ENCODE results near the gene ROBO1.

ROBO1 gene

GRCh38 chr3:79115458-79115857 is 652.3 kb downstream of the ROBO1 start:
- Mint-ChIP-seq H3K9me3 (peaks cover 13% of the 10 kb centered on the region), H3K4me1 (no peaks in the 10 kb centered on the region), H3K36me3 (ENCODE audit: insufficient read depth) (no peaks in the 10 kb centered on the region), H3K27me3 (no peaks in the 10 kb centered on the region), H3K27ac (ENCODE audit: low read depth) (no peak overlapping the region), H3K4me3 (no peak overlapping the region)
- DNase-seq (ENCODE audit: low spot score in 2 of 2) (no peak), ATAC-seq (replicated peaks; ENCODE audit: extremely low read depth, poor library complexity, severe bottlenecking) (no peak)

- Mint-ChIP-seq H3K9me3 (peaks cover 13% of the 10 kb centered on the region), H3K36me3 (ENCODE audit: insufficient read depth) (no peaks in the 10 kb centered on the region), H3K4me1 (no peaks in the 10 kb centered on the region), H3K27me3 (no peaks in the 10 kb centered on the region), H3K4me3 (no peak overlapping the region), H3K27ac (ENCODE audit: low read depth) (no peak overlapping the region)
- no peak for DNase-seq (ENCODE audit: low spot score in 2 of 2)
- no peak for ATAC-seq (replicated peaks; ENCODE audit: extremely low read depth, poor library complexity, severe bottlenecking)
Observed at GRCh38 chr3:79113876-79114275, 653.9 kb downstream of the ROBO1 start.

DNA sequence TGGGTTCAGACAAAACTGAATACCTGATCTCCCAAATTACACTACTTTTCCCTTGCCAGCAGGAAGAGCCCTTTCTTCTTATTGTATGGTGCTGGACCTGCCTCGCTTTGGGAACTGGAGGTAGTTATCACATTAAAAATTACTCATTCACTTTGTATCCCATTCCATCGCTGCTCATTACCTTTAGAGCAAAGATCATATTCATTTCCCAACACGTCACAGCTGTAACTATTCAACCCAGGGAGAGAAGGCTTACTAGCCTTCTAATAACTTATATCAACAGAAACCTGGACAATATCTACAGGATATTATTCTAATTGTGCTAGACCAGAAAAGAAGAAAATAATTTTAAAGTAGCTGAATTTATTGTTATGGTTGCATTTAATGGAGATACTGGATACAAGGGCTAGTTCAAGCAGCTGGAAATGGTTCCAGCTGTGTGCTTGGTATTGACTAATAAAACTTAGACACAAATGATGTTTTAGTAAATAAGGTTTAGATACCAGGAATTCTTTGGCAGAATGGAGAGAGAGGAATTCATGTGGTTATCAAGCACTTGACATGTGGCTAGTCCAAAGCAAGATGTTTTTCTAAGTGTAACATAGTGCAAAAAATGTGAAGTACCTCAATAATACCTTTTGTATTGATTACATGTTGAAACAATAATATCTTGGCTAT is 656.3 kb downstream of the ROBO1 start:
- no peaks in the 10 kb centered on the region for H3K27me3 Mint-ChIP-seq
- DNase-seq (ENCODE audit: low spot score in 2 of 2), result no peak
- ATAC-seq (replicated peaks; ENCODE audit: extremely low read depth, poor library complexity, severe bottlenecking), result no peak
- H3K36me3 Mint-ChIP-seq (ENCODE audit: insufficient read depth), result no peaks in the 10 kb centered on the region
- H3K9me3 Mint-ChIP-seq, result peaks cover 12% of the 10 kb centered on the region
- H3K27ac Mint-ChIP-seq (ENCODE audit: low read depth), result no peak overlapping the region
- no peak overlapping the region for H3K4me3 Mint-ChIP-seq
- H3K4me1 Mint-ChIP-seq, result no peaks in the 10 kb centered on the region

DNA sequence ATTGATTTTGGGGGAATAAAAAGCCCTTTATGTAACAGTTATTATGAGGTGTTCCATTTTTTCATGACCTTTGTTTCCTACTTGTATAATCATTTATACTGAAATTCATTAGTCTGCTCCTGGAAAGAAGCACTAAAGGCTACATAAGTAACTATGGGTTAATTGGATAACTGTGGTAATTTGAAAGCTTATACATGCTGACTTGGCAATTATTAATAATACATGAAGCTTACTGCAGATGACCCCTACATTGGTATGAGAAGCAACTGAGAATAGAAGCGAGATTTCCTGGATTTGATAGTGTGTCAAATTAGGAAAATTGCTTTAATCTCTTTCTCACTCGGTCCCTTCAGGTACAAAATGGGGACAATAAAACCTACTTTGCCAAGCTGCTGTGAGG is 658.0 kb downstream of the ROBO1 start:
- Mint-ChIP-seq H3K27ac (ENCODE audit: low read depth) (no peak overlapping the region), H3K4me3 (no peak overlapping the region), H3K27me3 (no peaks in the 10 kb centered on the region), H3K36me3 (ENCODE audit: insufficient read depth) (peaks cover under 1% of the 10 kb centered on the region), H3K4me1 (no peaks in the 10 kb centered on the region), H3K9me3 (peaks cover 12% of the 10 kb centered on the region)
- no peak for ATAC-seq (replicated peaks; ENCODE audit: extremely low read depth, poor library complexity, severe bottlenecking)
- no peak for DNase-seq (ENCODE audit: low spot score in 2 of 2)

GRCh38 chr3:79103307-79103706 is 664.5 kb downstream of the ROBO1 start:
- Mint-ChIP-seq H3K4me3 (no peak overlapping the region), H3K27me3 (no peaks in the 10 kb centered on the region), H3K9me3 (peaks cover 9% of the 10 kb centered on the region), H3K27ac (ENCODE audit: low read depth) (no peak overlapping the region), H3K4me1 (no peaks in the 10 kb centered on the region), H3K36me3 (ENCODE audit: insufficient read depth) (peaks cover 1% of the 10 kb centered on the region)
- DNase-seq (ENCODE audit: low spot score in 2 of 2), result no peak
- no peak for ATAC-seq (replicated peaks; ENCODE audit: extremely low read depth, poor library complexity, severe bottlenecking)

DNA sequence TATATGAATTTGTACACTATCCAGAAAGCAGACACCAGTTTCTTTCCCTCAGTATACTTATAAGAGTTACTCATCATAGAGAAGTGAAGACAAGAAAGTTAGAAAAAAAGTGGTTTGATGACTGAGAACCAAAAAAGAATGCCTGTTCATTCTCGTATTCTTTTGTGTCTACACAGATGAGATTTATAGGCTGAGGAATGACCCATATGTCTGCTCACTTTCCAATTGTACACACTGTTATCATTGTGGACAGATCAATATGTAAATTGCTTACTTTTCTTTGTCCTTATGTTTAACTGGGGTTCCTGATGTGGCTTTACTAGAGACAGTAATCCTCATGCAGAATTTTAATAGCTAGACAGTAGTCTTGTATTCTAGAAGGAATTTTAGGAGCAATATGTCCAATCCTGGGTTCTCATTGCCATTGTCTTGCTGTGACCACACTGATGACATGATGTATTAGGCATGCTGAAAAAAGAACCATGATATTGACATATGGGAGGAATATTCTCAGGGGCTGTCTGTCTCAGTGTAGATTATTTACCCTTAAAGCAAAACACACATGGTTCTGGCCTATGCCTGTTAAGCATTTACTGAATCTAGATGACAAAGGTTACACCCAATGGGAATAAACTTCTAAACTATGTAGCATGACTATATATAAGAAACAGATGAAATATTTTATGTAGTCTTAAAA is 669.7 kb downstream of the ROBO1 start:
- Mint-ChIP-seq H3K4me1 (no peaks in the 10 kb centered on the region), H3K27ac (ENCODE audit: low read depth) (no peak overlapping the region), H3K27me3 (no peaks in the 10 kb centered on the region), H3K9me3 (peaks cover 11% of the 10 kb centered on the region), H3K4me3 (no peak overlapping the region), H3K36me3 (ENCODE audit: insufficient read depth) (no peaks in the 10 kb centered on the region)
- DNase-seq (ENCODE audit: low spot score in 2 of 2) (no peak), ATAC-seq (replicated peaks; ENCODE audit: extremely low read depth, poor library complexity, severe bottlenecking) (no peak)

DNA sequence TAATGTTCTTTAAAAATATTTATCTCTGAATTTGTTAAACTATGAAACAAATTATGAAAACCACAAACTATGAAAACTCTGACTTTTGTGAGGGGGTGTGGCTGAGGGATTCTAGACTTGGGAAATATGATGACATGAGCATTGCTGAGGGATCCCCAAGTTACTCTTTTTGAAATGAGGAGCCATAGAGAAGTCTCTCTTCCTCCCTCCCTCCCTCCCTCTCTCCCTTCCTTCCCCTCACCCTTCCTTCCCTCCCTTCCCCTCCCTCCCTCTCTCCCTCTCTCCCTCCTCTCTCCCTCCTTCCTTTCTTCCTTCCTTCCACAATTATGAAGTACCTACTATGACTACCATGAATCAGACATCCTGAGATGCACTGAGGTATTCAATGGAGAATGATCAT is 673.1 kb downstream of the ROBO1 start:
- H3K36me3 Mint-ChIP-seq (ENCODE audit: insufficient read depth), result no peaks in the 10 kb centered on the region
- no peaks in the 10 kb centered on the region for H3K4me1 Mint-ChIP-seq
- no peak overlapping the region for H3K27ac Mint-ChIP-seq (ENCODE audit: low read depth)
- DNase-seq (ENCODE audit: low spot score in 2 of 2) (no peak), ATAC-seq (replicated peaks; ENCODE audit: extremely low read depth, poor library complexity, severe bottlenecking) (no peak)
- no peaks in the 10 kb centered on the region for H3K27me3 Mint-ChIP-seq
- H3K4me3 Mint-ChIP-seq, result no peak overlapping the region
- H3K9me3 Mint-ChIP-seq, result peaks cover 21% of the 10 kb centered on the region

DNA sequence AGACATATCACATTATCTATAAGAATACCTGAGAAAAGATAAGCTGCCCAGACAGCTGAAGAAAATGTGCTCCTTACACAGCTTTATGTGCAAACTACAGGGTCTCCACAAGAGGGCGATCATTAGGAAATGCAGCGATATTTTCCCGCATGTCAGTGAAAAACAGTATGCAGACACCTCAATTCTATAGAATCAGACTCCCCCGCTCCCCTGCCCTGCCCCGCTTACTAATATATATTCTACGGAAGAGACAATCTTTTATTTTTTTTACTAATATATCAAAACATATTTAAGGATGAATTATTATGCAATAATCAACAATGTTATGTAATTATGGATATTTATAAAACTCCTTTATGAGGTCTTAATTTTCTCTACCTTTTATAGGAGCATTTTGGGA is 681.3 kb downstream of the ROBO1 start:
- no peak overlapping the region for H3K4me3 Mint-ChIP-seq
- ATAC-seq (replicated peaks; ENCODE audit: extremely low read depth, poor library complexity, severe bottlenecking) (no peak), DNase-seq (ENCODE audit: low spot score in 2 of 2) (no peak)
- no peaks in the 10 kb centered on the region for H3K27me3 Mint-ChIP-seq
- H3K4me1 Mint-ChIP-seq, result no peaks in the 10 kb centered on the region
- H3K27ac Mint-ChIP-seq (ENCODE audit: low read depth), result no peak overlapping the region
- H3K36me3 Mint-ChIP-seq (ENCODE audit: insufficient read depth), result no peaks in the 10 kb centered on the region
- H3K9me3 Mint-ChIP-seq, result peaks cover 21% of the 10 kb centered on the region

DNA sequence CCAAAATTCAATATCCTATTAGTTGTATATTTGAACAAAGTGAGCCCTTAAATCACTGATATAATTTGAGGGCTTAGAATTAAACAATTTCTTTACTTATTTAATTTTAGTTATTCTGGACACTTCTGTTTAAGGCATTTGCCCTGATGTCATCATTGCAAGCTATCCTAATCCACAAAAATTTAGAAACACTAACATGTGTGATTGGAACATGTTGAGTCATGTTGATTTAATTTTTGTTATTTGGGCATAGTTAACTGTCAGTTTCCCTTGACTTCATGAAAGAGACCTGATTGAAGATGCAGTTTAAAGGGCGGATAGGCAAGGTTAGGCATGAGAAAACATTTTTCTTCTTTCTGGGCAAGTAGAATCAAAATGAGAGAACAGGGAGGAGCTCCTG is 682.6 kb downstream of the ROBO1 start:
- ATAC-seq (replicated peaks; ENCODE audit: extremely low read depth, poor library complexity, severe bottlenecking) (no peak), DNase-seq (ENCODE audit: low spot score in 2 of 2) (no peak)
- no peak overlapping the region for H3K4me3 Mint-ChIP-seq
- H3K27me3 Mint-ChIP-seq, result no peaks in the 10 kb centered on the region
- H3K27ac Mint-ChIP-seq (ENCODE audit: low read depth), result no peak overlapping the region
- no peaks in the 10 kb centered on the region for H3K36me3 Mint-ChIP-seq (ENCODE audit: insufficient read depth)
- H3K9me3 Mint-ChIP-seq, result peaks cover 16% of the 10 kb centered on the region
- no peaks in the 10 kb centered on the region for H3K4me1 Mint-ChIP-seq

DNA sequence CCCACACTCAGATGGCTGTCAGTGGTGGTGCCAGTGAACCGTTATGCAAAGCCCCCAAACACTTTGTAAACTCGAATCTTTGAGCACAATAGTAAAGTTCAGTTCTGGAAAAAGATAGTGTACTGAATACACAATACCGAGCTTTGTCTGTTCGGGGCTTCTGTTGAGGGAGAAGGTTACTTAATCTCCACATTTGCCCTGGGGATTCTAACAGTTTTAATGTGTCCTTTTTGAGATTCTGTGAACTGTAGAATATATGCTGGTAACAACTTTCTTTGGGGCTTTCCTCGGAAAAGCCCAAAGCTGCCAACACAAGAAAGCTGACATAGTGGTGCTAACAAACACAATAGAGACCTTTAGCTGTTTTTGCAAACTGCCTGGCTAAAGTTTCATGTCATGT is 686.5 kb downstream of the ROBO1 start:
- ATAC-seq (replicated peaks; ENCODE audit: extremely low read depth, poor library complexity, severe bottlenecking), result no peak
- no peaks in the 10 kb centered on the region for H3K36me3 Mint-ChIP-seq (ENCODE audit: insufficient read depth)

GRCh38 chr3:79074558-79074957 is 693.2 kb downstream of the ROBO1 start:
- Mint-ChIP-seq H3K27ac (ENCODE audit: low read depth) (no peak overlapping the region), H3K36me3 (ENCODE audit: insufficient read depth) (no peaks in the 10 kb centered on the region), H3K27me3 (no peaks in the 10 kb centered on the region), H3K4me1 (no peaks in the 10 kb centered on the region), H3K9me3 (peaks cover under 1% of the 10 kb centered on the region), H3K4me3 (no peak overlapping the region)
- ATAC-seq (replicated peaks; ENCODE audit: extremely low read depth, poor library complexity, severe bottlenecking), result no peak
- no peak for DNase-seq (ENCODE audit: low spot score in 2 of 2)

More for the DNA sequence above, 686.5 kb downstream of the ROBO1 start:
- Mint-ChIP-seq H3K4me3 (no peak overlapping the region), H3K27ac (ENCODE audit: low read depth) (no peak overlapping the region), H3K27me3 (no peaks in the 10 kb centered on the region), H3K4me1 (no peaks in the 10 kb centered on the region), H3K9me3 (peaks cover 10% of the 10 kb centered on the region)
- no peak for DNase-seq (ENCODE audit: low spot score in 2 of 2)

DNA sequence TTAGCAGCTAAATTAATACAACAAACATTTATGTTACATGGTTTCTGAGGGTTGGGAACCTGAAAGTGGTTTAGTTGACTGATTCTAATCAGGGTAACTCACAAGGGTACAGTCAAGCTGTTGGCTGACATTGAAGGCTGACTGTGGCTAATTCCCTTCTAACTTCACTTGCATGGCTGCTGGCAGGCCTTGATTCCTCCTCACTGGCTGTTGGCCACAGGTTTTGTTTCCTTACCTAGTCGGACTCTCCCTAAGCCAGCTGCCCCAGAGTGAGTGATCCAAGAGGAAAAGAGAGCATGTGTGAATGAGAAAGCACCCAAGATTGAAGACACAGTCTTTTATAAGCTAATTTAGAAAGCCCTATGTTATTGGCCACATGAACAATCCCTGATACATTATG is 700.1 kb downstream of the ROBO1 start:
- Mint-ChIP-seq H3K27me3 (no peaks in the 10 kb centered on the region), H3K4me3 (no peak overlapping the region), H3K4me1 (no peaks in the 10 kb centered on the region), H3K9me3 (peaks cover 24% of the 10 kb centered on the region), H3K27ac (ENCODE audit: low read depth) (no peak overlapping the region), H3K36me3 (ENCODE audit: insufficient read depth) (no peaks in the 10 kb centered on the region)
- ATAC-seq (replicated peaks; ENCODE audit: extremely low read depth, poor library complexity, severe bottlenecking) (no peak), DNase-seq (ENCODE audit: low spot score in 2 of 2) (no peak)

DNA sequence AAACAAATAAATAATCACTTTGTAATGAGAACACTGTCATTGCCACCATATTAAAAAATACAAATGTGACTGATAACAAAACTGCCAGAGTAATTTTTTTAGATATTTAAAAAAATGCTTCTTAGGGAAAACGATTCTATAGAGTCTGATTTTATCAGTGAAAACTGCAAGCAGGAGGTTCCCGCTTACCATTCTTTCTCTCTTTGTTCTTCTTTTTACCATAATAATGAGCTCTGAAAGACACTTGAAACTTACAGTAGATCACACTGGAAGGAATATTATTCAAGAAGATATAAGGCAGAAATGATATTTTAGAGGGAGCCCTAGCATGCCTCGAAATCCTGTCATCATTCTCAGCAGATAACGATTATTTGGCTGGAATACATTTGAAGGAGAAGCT is 701.3 kb downstream of the ROBO1 start:
- Mint-ChIP-seq H3K4me3 (no peak overlapping the region), H3K27me3 (no peaks in the 10 kb centered on the region), H3K9me3 (peaks cover 24% of the 10 kb centered on the region), H3K4me1 (no peaks in the 10 kb centered on the region), H3K36me3 (ENCODE audit: insufficient read depth) (no peaks in the 10 kb centered on the region), H3K27ac (ENCODE audit: low read depth) (no peak overlapping the region)
- no peak for ATAC-seq (replicated peaks; ENCODE audit: extremely low read depth, poor library complexity, severe bottlenecking)
- no peak for DNase-seq (ENCODE audit: low spot score in 2 of 2)
